Measurements from ENCODE around the gene ESYT1.

ESYT1 gene

GRCh38 chr12:56129206-56129941, 1.3 kb downstream of the ESYT1 start:
- no peak for DNase-seq (ENCODE audit: low read depth)

GRCh38 chr12:56129942-56130495, 2.0 kb downstream of the ESYT1 start:
- DNase-seq (ENCODE audit: low read depth), result no peak

- DNase-seq (ENCODE audit: low read depth), result no peak
These were observed 2.8 kb downstream of the ESYT1 start for GRCh38 chr12:56130876-56131275.

- DNase-seq (ENCODE audit: low read depth), result no peak
These were observed 6.8 kb downstream of the ESYT1 start for GRCh38 chr12:56134897-56135296.

- no peak for DNase-seq (ENCODE audit: low read depth)
These were observed 9.9 kb downstream of the ESYT1 start for GRCh38 chr12:56137853-56138571.

GRCh38 chr12:56141946-56142784, 14.1 kb downstream of the ESYT1 start:
- DNase-seq (ENCODE audit: low read depth), result no peak

GRCh38 chr12:56143217-56143616, 15.2 kb downstream of the ESYT1 start:
- DNase-seq (ENCODE audit: low read depth), result no peak

- DNase-seq (ENCODE audit: low read depth), result no peak
These were observed 15.8 kb downstream of the ESYT1 start for GRCh38 chr12:56143870-56144269.

- DNase-seq (ENCODE audit: low read depth), result no peak
These were observed 17.1 kb downstream of the ESYT1 start for GRCh38 chr12:56145217-56145616.

- no peak for DNase-seq (ENCODE audit: low read depth)
These were observed 18.7 kb downstream of the ESYT1 start for GRCh38 chr12:56146492-56147460.

GRCh38 chr12:56150563-56150962, 22.5 kb downstream of the ESYT1 start:
- DNase-seq (ENCODE audit: low read depth), result no peak

- no peak for DNase-seq (ENCODE audit: low read depth)
These were observed 23.6 kb downstream of the ESYT1 start for GRCh38 chr12:56151672-56152131.

- peak; percentile 89 for DNase-seq (ENCODE audit: low read depth)
These were observed 24.2 kb downstream of the ESYT1 start, which contains the start of gene MYL6B for GRCh38 chr12:56152132-56152755. Gene MYL6B, plus strand, starts transcription at chr12:56152587. Its CDS starts 1,332 bp downstream, at chr12:56153919.

- no peak for DNase-seq (ENCODE audit: low read depth)
These were observed 24.9 kb downstream of the ESYT1 start for GRCh38 chr12:56152756-56153677.

GRCh38 chr12:56153678-56154065, 25.6 kb downstream of the ESYT1 start:
- DNase-seq (ENCODE audit: low read depth), result no peak

GRCh38 chr12:56154246-56154771, 26.2 kb downstream of the ESYT1 start:
- DNase-seq (ENCODE audit: low read depth), result no peak

GRCh38 chr12:56154818-56155217, 26.8 kb downstream of the ESYT1 start:
- no peak for DNase-seq (ENCODE audit: low read depth)

- no peak for DNase-seq (ENCODE audit: low read depth)
These were observed 27.3 kb downstream of the ESYT1 start for GRCh38 chr12:56155256-56155845.

All from stromal cell of bone marrow (primary cell).